ENCODE data around the gene SLC38A4.

GRCh38 chr12:46717159-46717558, 108.6 kb downstream of the SLC38A4 start:
- TF ChIP-seq CTCF (conservative IDR thresholded peaks at IDR 0.05 in 1 of 2, IDR thresholded peaks at IDR 0.05 in 1 of 2; ENCODE audit: extremely low read depth in 1 of 2, insufficient read depth in 1 of 2, low read depth in 1 of 2, low read length in 2 of 2) (no peak), EZH2 (IDR thresholded peaks at IDR 0.05; ENCODE audit: borderline replicate concordance, low read length) (no peak)

All from mammary epithelial cell (primary cell).